Fibroblast of lung (primary cell): ENCODE results near the gene GCG.

Source experiments
- CTCF ChIP-seq, 2 donors: IDR thresholded peaks in 1 of 2; conservative IDR thresholded peaks in 1 of 2; 1 replicate in 1 of 2; 2 replicates in 1 of 2; pipeline ENCODE4 v1.5.1; 2011 to 2012; ENCODE audit warnings: low read length in 2 of 2, control low read depth in 1 of 2, inconsistent platforms in 1 of 2, low read depth in 1 of 2, mild to moderate bottlenecking in 1 of 2
- EZH2 ChIP-seq: IDR thresholded peaks from 2 replicates; pipeline ENCODE4 v1.5.1; 2012; ENCODE audit warnings: low read length, control low read depth, mild to moderate bottlenecking; ENCODE audit errors: missing control alignments

GRCh38 chr2:162200636-162201035 lies 48.6 kb upstream of the GCG start:
- no peak for TF ChIP-seq CTCF (conservative IDR thresholded peaks at IDR 0.05 in 1 of 2, IDR thresholded peaks at IDR 0.05 in 1 of 2; ENCODE audit: low read depth in 1 of 2, low read length in 2 of 2)
- TF ChIP-seq EZH2: no peak
